ENCODE results near the gene PSPH. TPM values are rescaled to one million over a fixed set of nuclear protein-coding genes. Genes with fewer than 3 reads are reported as not detected.
A peak's percentile ranks its signal among the peaks of the same experiment; 100 is the strongest.

The PSPH gene
- total and polyA plus RNA-seq, 2 donors (not counting 1 experiment from before 2014, with no cell fraction given): 2.0 to 6.2 TPM

DNA sequence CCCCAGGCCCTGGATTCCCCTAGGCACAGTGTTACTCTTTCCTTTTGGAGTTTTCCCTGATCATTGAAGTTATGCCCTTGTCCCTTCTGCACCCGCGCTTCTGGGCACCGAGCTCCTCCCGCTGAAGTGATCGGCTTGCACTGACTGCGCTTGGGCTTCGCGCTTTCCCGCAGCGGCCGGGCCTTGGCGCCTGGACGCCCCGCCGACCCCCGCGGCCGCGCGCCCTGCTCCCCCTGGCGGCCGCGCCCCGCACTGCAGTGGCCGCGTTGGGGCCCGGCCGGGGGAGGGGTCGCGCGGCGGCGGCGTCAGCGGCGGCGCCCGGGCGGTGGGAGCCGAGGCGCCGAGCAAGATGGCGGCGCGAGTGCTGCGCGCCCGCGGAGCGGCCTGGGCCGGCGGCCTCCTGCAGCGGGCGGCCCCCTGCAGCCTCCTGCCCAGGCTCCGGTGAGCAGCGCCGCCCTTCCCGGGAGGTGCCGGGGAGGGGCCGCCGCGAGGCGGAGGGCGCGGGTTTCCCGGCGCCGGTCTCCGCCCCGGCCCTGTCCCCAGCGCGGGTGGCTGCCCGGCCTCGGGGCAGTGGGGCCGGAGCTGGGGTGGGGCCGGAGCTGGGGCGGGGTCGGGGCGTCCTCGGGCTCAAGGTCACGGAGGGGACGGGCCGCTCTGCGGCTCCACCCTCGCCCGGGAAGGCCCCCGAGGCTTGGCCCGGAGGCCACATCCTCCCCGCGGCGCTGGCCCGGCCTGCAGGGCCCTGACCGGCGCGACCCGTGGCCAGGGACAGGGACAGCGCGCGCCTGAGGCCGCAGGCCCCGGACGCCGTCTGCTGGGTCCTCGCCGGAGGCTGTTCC lies 86.8 kb downstream of the PSPH start, which contains the start of gene NIPSNAP2:
Gene NIPSNAP2, plus strand, starts transcription at position 325 of the 839 bp plus-strand sequence. Its CDS starts 25 bp downstream, at position 350.
- peak within 1 kb of the TSS; percentile 74 for H3K9ac ChIP-seq (ENCODE audit: low read length)
- Mint-ChIP-seq H3K4me3 (peak within 1 kb of the TSS; percentile 91), H3K9me3 (ENCODE audit: insufficient read depth) (no peaks in the 10 kb centered on the region), H3K4me1 (peaks cover 36% of the 10 kb centered on the region), H3K27ac (peak within 1 kb of the TSS; percentile 93), H3K27me3 (no peaks in the 10 kb centered on the region)
- no peaks in the 10 kb centered on the region for H3K27me3 ChIP-seq (replicated peaks in 1 of 4; ENCODE audit: control extremely low read depth in 1 of 4, control insufficient read depth in 3 of 4, insufficient read depth in 4 of 4, low read length in 3 of 4)
- peaks cover 15% of the 10 kb centered on the region for H4K20me1 ChIP-seq (ENCODE audit: control insufficient read depth, insufficient read depth, low read length, poor library complexity, severe bottlenecking)
- H3K4me3 ChIP-seq (ENCODE audit: control extremely low read depth in 1 of 5, extremely low read depth in 1 of 5, insufficient read depth in 1 of 5, low read depth in 2 of 5, low read length in 4 of 5): peak within 1 kb of the TSS; percentile 48 to 66 (median 58)
- H3K27ac ChIP-seq (ENCODE audit: low read length in 2 of 2): peak within 1 kb of the TSS; percentile 75 to 88
- H3K36me3 ChIP-seq (replicated peaks in 1 of 2; ENCODE audit: control extremely low read depth in 1 of 2, control insufficient read depth in 1 of 2, extremely low read depth in 1 of 2, insufficient read depth in 2 of 2, low read length in 1 of 2): peaks cover 0 to 2% of the 10 kb centered on the region in 2 experiments
- H3K79me2 ChIP-seq (ENCODE audit: control insufficient read depth, insufficient read depth, low read length): peaks cover 53% of the 10 kb centered on the region
- H3K4me1 ChIP-seq (ENCODE audit: control insufficient read depth in 2 of 2, insufficient read depth in 2 of 2, low read length in 2 of 2): peaks cover 8 to 16% of the 10 kb centered on the region in 2 donors
- DNase-seq (peak; percentile 80), ATAC-seq (ENCODE audit: low read depth) (peak; percentile 90)
- CTCF ChIA-PET: interaction anchor here (0.6 to 3.1 kb wide), 9 partner anchors 10 to 600 kb away, joined by 3 to 25 read pairs (median 5); partner anchors contain the start of genes CCT6A and PSPH
- intact Hi-C loops (cut with micrococcal nuclease): loop anchor here (1.0 to 2.0 kb wide), 5 partner anchors 13 to 1206 kb away; partner anchors contain the start of genes CCT6A, LANCL2, MRPS17 and PSPH
- H2AFZ ChIP-seq (ENCODE audit: insufficient read depth, low read depth, low read length, poor library complexity, severe bottlenecking): peak within 1 kb of the TSS; percentile 84
- under 1% methylated on average over 105 of the region's 105 CpGs for WGBS (ENCODE audit: insufficient coverage)
- POLR2A ChIA-PET: interaction anchor here (0.5 to 1.4 kb wide), 5 partner anchors 46 to 599 kb away, joined by 3 to 6 read pairs (median 3); no protein-coding TSS in a partner anchor
- no peak for TF ChIP-seq EZH2 (IDR thresholded peaks at IDR 0.05; ENCODE audit: borderline replicate concordance, insufficient read depth, low read depth, low read length, poor library complexity, severe bottlenecking)
- TF ChIP-seq, protein P1, sequence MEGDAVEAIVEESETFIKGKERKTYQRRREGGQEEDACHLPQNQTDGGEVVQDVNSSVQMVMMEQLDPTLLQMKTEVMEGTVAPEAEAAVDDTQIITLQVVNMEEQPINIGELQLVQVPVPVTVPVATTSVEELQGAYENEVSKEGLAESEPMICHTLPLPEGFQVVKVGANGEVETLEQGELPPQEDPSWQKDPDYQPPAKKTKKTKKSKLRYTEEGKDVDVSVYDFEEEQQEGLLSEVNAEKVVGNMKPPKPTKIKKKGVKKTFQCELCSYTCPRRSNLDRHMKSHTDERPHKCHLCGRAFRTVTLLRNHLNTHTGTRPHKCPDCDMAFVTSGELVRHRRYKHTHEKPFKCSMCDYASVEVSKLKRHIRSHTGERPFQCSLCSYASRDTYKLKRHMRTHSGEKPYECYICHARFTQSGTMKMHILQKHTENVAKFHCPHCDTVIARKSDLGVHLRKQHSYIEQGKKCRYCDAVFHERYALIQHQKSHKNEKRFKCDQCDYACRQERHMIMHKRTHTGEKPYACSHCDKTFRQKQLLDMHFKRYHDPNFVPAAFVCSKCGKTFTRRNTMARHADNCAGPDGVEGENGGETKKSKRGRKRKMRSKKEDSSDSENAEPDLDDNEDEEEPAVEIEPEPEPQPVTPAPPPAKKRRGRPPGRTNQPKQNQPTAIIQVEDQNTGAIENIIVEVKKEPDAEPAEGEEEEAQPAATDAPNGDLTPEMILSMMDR (IDR thresholded peaks at IDR 0.05): peak; percentile 58
- peak within 1 kb of the TSS; percentile 83 for H3K4me2 ChIP-seq (replicated peaks; ENCODE audit: low read depth, low read length, poor library complexity, severe bottlenecking)
- H3K9me3 ChIP-seq (ENCODE audit: control extremely low read depth in 1 of 3, control insufficient read depth in 2 of 3, insufficient read depth in 1 of 3, low read length in 2 of 3): no peaks in the 10 kb centered on the region
